Measurements from ENCODE around the gene BTBD18.

Gene BTBD18

GRCh38 chr11:57785072-57785471 lies 33.5 kb upstream of the BTBD18 start:
- Histone ChIP-seq H3K9me3 (ENCODE audit: insufficient read depth, low read length) (no peaks in the 10 kb centered on the region), H3K36me3 (ENCODE audit: low read length) (no peaks in the 10 kb centered on the region), H3K9ac (ENCODE audit: low read length) (no peak overlapping the region), H3K79me2 (ENCODE audit: insufficient read depth, low read length) (no peaks in the 10 kb centered on the region), H3K27me3 (ENCODE audit: low read length) (no peaks in the 10 kb centered on the region), H3K27ac (ENCODE audit: low read depth, low read length) (no peak overlapping the region), H3K4me2 (ENCODE audit: low read depth, low read length, poor library complexity, severe bottlenecking) (no peak overlapping the region), H2AFZ (ENCODE audit: low read depth, low read length, severe bottlenecking) (no peak overlapping the region), H3F3A (ENCODE audit: insufficient read depth) (no peaks in the 10 kb centered on the region), H4K20me1 (ENCODE audit: low read depth, low read length) (no peaks in the 10 kb centered on the region), H3K9me2 (replicated peaks; ENCODE audit: insufficient read depth, low read length) (no peaks in the 10 kb centered on the region), H3K4me3 (ENCODE audit: insufficient read depth, low read length, poor library complexity, severe bottlenecking) (no peak overlapping the region)
- no peak for TF ChIP-seq EZH2phosphoT487 (conservative IDR thresholded peaks at IDR 0.05; ENCODE audit: low read length)
- TF ChIP-seq CTCF (IDR thresholded peaks at IDR 0.05; ENCODE audit: insufficient read depth, low read length, poor library complexity, severe bottlenecking): no peak

- H4K20me1 ChIP-seq (ENCODE audit: low read depth, low read length): no peaks in the 10 kb centered on the region
- H3K79me2 ChIP-seq (ENCODE audit: insufficient read depth, low read length): no peaks in the 10 kb centered on the region
These were observed 29.9 kb upstream of the BTBD18 start for GRCh38 chr11:57781529-57781943.

GRCh38 chr11:57779276-57779675 lies 27.7 kb upstream of the BTBD18 start:
- Histone ChIP-seq H3K79me2 (ENCODE audit: insufficient read depth, low read length) (no peaks in the 10 kb centered on the region), H3K9ac (ENCODE audit: low read length) (no peak overlapping the region), H2AFZ (ENCODE audit: low read depth, low read length, severe bottlenecking) (no peak overlapping the region), H3F3A (ENCODE audit: insufficient read depth) (no peaks in the 10 kb centered on the region), H3K9me2 (replicated peaks; ENCODE audit: insufficient read depth, low read length) (no peaks in the 10 kb centered on the region), H3K27me3 (ENCODE audit: low read length) (no peaks in the 10 kb centered on the region), H3K4me2 (ENCODE audit: low read depth, low read length, poor library complexity, severe bottlenecking) (no peak overlapping the region), H3K9me3 (ENCODE audit: insufficient read depth, low read length) (no peaks in the 10 kb centered on the region), H3K36me3 (ENCODE audit: low read length) (no peaks in the 10 kb centered on the region), H3K4me3 (ENCODE audit: insufficient read depth, low read length, poor library complexity, severe bottlenecking) (no peak overlapping the region), H4K20me1 (ENCODE audit: low read depth, low read length) (no peaks in the 10 kb centered on the region), H3K27ac (ENCODE audit: low read depth, low read length) (no peak overlapping the region)
- no peak for TF ChIP-seq EZH2phosphoT487 (conservative IDR thresholded peaks at IDR 0.05; ENCODE audit: low read length)
- TF ChIP-seq CTCF (IDR thresholded peaks at IDR 0.05; ENCODE audit: insufficient read depth, low read length, poor library complexity, severe bottlenecking): no peak

More at GRCh38 chr11:57781529-57781943, 29.9 kb upstream of the BTBD18 start:
- H3K9ac ChIP-seq (ENCODE audit: low read length): no peak overlapping the region
- H3K9me3 ChIP-seq (ENCODE audit: insufficient read depth, low read length): no peaks in the 10 kb centered on the region
- H3K27ac ChIP-seq (ENCODE audit: low read depth, low read length): no peak overlapping the region
- TF ChIP-seq EZH2phosphoT487 (conservative IDR thresholded peaks at IDR 0.05; ENCODE audit: low read length): no peak
- no peak for TF ChIP-seq CTCF (IDR thresholded peaks at IDR 0.05; ENCODE audit: insufficient read depth, low read length, poor library complexity, severe bottlenecking)
- H3K4me2 ChIP-seq (ENCODE audit: low read depth, low read length, poor library complexity, severe bottlenecking): no peak overlapping the region
- H2AFZ ChIP-seq (ENCODE audit: low read depth, low read length, severe bottlenecking): no peak overlapping the region
- no peak overlapping the region for H3K4me3 ChIP-seq (ENCODE audit: insufficient read depth, low read length, poor library complexity, severe bottlenecking)
- H3K27me3 ChIP-seq (ENCODE audit: low read length): no peaks in the 10 kb centered on the region
- no peaks in the 10 kb centered on the region for H3K36me3 ChIP-seq (ENCODE audit: low read length)
- H3K9me2 ChIP-seq (replicated peaks; ENCODE audit: insufficient read depth, low read length): no peaks in the 10 kb centered on the region
- no peaks in the 10 kb centered on the region for H3F3A ChIP-seq (ENCODE audit: insufficient read depth)

Measured in SU-DHL-6 (cell line).